ENCODE data around the gene NDUFS5. TPM values are rescaled to one million over a fixed set of nuclear protein-coding genes. Genes with fewer than 3 reads are reported as not detected.
"Not testable (repeated sequence)": the region's sequence is repeated elsewhere in the genome, so short reads cannot be mapped to it uniquely, and the experiment has no call there.

The NDUFS5 gene
- total RNA-seq, 2 experiments from 2014 or later: 107 to 113 TPM

- no peak overlapping the region for H3K27ac Mint-ChIP-seq
- no peaks in the 10 kb centered on the region for H3K36me3 Mint-ChIP-seq
- no peak overlapping the region for H3K4me3 Mint-ChIP-seq
Measured at GRCh38 chr1:39023140-39023539, 3.0 kb upstream of the NDUFS5 start.

GRCh38 chr1:39026866-39027507 is 837 bp downstream of the NDUFS5 start:
- H3K4me3 Mint-ChIP-seq: peak overlapping the region; percentile 94
- H3K27me3 Mint-ChIP-seq: peaks cover 2% of the 10 kb centered on the region
- peaks cover 18% of the 10 kb centered on the region for H3K36me3 Mint-ChIP-seq
- no peaks in the 10 kb centered on the region for H3K9me3 Mint-ChIP-seq
- ATAC-seq (ENCODE audit: low read depth) (no peak), DNase-seq (no peak)
- peaks cover 16% of the 10 kb centered on the region for H3K4me1 Mint-ChIP-seq
- POLR2A ChIA-PET: interaction anchor here (0.7 to 2.5 kb wide), 13 partner anchors 8 to 170 kb away, joined by 3 to 12 read pairs (median 5); partner anchors contain the start of genes AKIRIN1 and MYCBP
- peak overlapping the region; percentile 96 for H3K27ac Mint-ChIP-seq

More at GRCh38 chr1:39023140-39023539, 3.0 kb upstream of the NDUFS5 start:
- Mint-ChIP-seq H3K4me1 (peaks cover 9% of the 10 kb centered on the region), H3K9me3 (no peaks in the 10 kb centered on the region), H3K27me3 (peaks cover 4% of the 10 kb centered on the region)
- POLR2A ChIA-PET: no interaction called here
- ATAC-seq (ENCODE audit: low read depth) (no peak), DNase-seq (no peak)

GRCh38 chr1:39034114-39034654 is 8.0 kb downstream of the NDUFS5 start:
- Mint-ChIP-seq H3K9me3 (no peaks in the 10 kb centered on the region), H3K27me3 (no peaks in the 10 kb centered on the region), H3K4me1 (peaks cover 25% of the 10 kb centered on the region), H3K36me3 (peaks cover 41% of the 10 kb centered on the region), H3K4me3 (peak overlapping the region; percentile 87), H3K27ac (peak overlapping the region; percentile 95)
- ATAC-seq (ENCODE audit: low read depth): peak; percentile 47
- DNase-seq: peak; percentile 33
- POLR2A ChIA-PET: interaction anchor here (0.8 to 0.9 kb wide), 2 partner anchors 8 to 44 kb away, joined by 6 to 9 read pairs; partner anchors contain the start of genes AKIRIN1 and NDUFS5

- no peak overlapping the region for H3K27ac Mint-ChIP-seq
- H3K9me3 Mint-ChIP-seq: no peaks in the 10 kb centered on the region
- POLR2A ChIA-PET: no interaction called here
- DNase-seq (no peak), ATAC-seq (ENCODE audit: low read depth) (no peak)
- peaks cover 21% of the 10 kb centered on the region for H3K4me1 Mint-ChIP-seq
- H3K4me3 Mint-ChIP-seq: no peak overlapping the region
- peaks cover 31% of the 10 kb centered on the region for H3K36me3 Mint-ChIP-seq
- no peaks in the 10 kb centered on the region for H3K27me3 Mint-ChIP-seq
Measured at GRCh38 chr1:39036678-39037077, 10.5 kb downstream of the NDUFS5 start.

GRCh38 chr1:39043513-39043912 is 17.4 kb downstream of the NDUFS5 start:
- Mint-ChIP-seq H3K27me3 (no peaks in the 10 kb centered on the region), H3K27ac (no peak overlapping the region), H3K9me3 (no peaks in the 10 kb centered on the region), H3K4me1 (peaks cover 7% of the 10 kb centered on the region), H3K36me3 (peaks cover 17% of the 10 kb centered on the region), H3K4me3 (no peak overlapping the region)
- ATAC-seq (ENCODE audit: low read depth): no peak
- POLR2A ChIA-PET: no interaction called here
- no peak for DNase-seq

GRCh38 chr1:39044762-39045161 is 18.6 kb downstream of the NDUFS5 start:
- no peak for ATAC-seq (ENCODE audit: low read depth)

GRCh38 chr1:39045231-39045630 is 19.1 kb downstream of the NDUFS5 start:
- Mint-ChIP-seq H3K4me1 (peaks cover 4% of the 10 kb centered on the region), H3K27ac (no peak overlapping the region), H3K27me3 (no peaks in the 10 kb centered on the region), H3K9me3 (no peaks in the 10 kb centered on the region), H3K36me3 (peaks cover 11% of the 10 kb centered on the region), H3K4me3 (no peak overlapping the region)
- POLR2A ChIA-PET: no interaction called here
- DNase-seq: no peak
- ATAC-seq (ENCODE audit: low read depth): no peak

More at GRCh38 chr1:39044762-39045161, 18.6 kb downstream of the NDUFS5 start:
- no peaks in the 10 kb centered on the region for H3K27me3 Mint-ChIP-seq
- POLR2A ChIA-PET: no interaction called here
- no peak for DNase-seq
- peaks cover 11% of the 10 kb centered on the region for H3K36me3 Mint-ChIP-seq
- no peaks in the 10 kb centered on the region for H3K9me3 Mint-ChIP-seq
- H3K4me1 Mint-ChIP-seq: peaks cover 4% of the 10 kb centered on the region
- H3K4me3 Mint-ChIP-seq: no peak overlapping the region
- H3K27ac Mint-ChIP-seq: no peak overlapping the region

- no peak overlapping the region for H3K27ac Mint-ChIP-seq
- DNase-seq (no peak), ATAC-seq (ENCODE audit: low read depth) (no peak)
- H3K4me3 Mint-ChIP-seq: no peak overlapping the region
- no peaks in the 10 kb centered on the region for H3K27me3 Mint-ChIP-seq
- POLR2A ChIA-PET: no interaction called here
- H3K36me3 Mint-ChIP-seq: peaks cover 11% of the 10 kb centered on the region
- H3K9me3 Mint-ChIP-seq: no peaks in the 10 kb centered on the region
- H3K4me1 Mint-ChIP-seq: peaks cover 7% of the 10 kb centered on the region
Measured at GRCh38 chr1:39046613-39047210, 20.6 kb downstream of the NDUFS5 start.

GRCh38 chr1:39047374-39048229 is 21.5 kb downstream of the NDUFS5 start:
- no peaks in the 10 kb centered on the region for H3K9me3 Mint-ChIP-seq
- no peaks in the 10 kb centered on the region for H3K27me3 Mint-ChIP-seq
- POLR2A ChIA-PET: interaction anchor here (0.5 kb wide), 1 partner anchor 17 kb away, joined by 4 read pairs; no protein-coding TSS in a partner anchor
- H3K36me3 Mint-ChIP-seq: peaks cover 8% of the 10 kb centered on the region
- H3K27ac Mint-ChIP-seq: no peak overlapping the region
- H3K4me1 Mint-ChIP-seq: peaks cover 7% of the 10 kb centered on the region
- H3K4me3 Mint-ChIP-seq: no peak overlapping the region
- no peak for ATAC-seq (ENCODE audit: low read depth)
- no peak for DNase-seq

GRCh38 chr1:39048745-39049370 is 22.7 kb downstream of the NDUFS5 start:
- Mint-ChIP-seq H3K36me3 (no peaks in the 10 kb centered on the region), H3K9me3 (no peaks in the 10 kb centered on the region), H3K4me1 (peaks cover 4% of the 10 kb centered on the region), H3K27ac (no peak overlapping the region), H3K27me3 (no peaks in the 10 kb centered on the region), H3K4me3 (no peak overlapping the region)
- POLR2A ChIA-PET: interaction anchor here (0.5 kb wide), 1 partner anchor 16 kb away, joined by 4 read pairs; no protein-coding TSS in a partner anchor
- DNase-seq: no peak
- ATAC-seq (ENCODE audit: low read depth): no peak

GRCh38 chr1:39050001-39050400 is 23.9 kb downstream of the NDUFS5 start:
- POLR2A ChIA-PET: no interaction called here
- ATAC-seq (ENCODE audit: low read depth) (no peak), DNase-seq (no peak)
- H3K36me3 Mint-ChIP-seq: no peaks in the 10 kb centered on the region
- H3K9me3 Mint-ChIP-seq: no peaks in the 10 kb centered on the region
- no peak overlapping the region for H3K27ac Mint-ChIP-seq
- no peaks in the 10 kb centered on the region for H3K27me3 Mint-ChIP-seq
- peaks cover 4% of the 10 kb centered on the region for H3K4me1 Mint-ChIP-seq
- H3K4me3 Mint-ChIP-seq: no peak overlapping the region

- not testable (repeated sequence) for H3K36me3 Mint-ChIP-seq; H3K27ac Mint-ChIP-seq; DNase-seq; H3K27me3 Mint-ChIP-seq; H3K4me3 Mint-ChIP-seq; ATAC-seq (ENCODE audit: low read depth); H3K9me3 Mint-ChIP-seq; H3K4me1 Mint-ChIP-seq
- POLR2A ChIA-PET: interaction anchor here (0.9 kb wide), 1 partner anchor 14 kb away, joined by 3 read pairs; no protein-coding TSS in a partner anchor
Measured at GRCh38 chr1:39051193-39051850, 25.2 kb downstream of the NDUFS5 start.
